HAP-1 (cell line): ENCODE data around the gene IMMP2L.
A peak's percentile ranks its signal among the peaks of the same experiment; 100 is the strongest.

Experiments used
- DNase-seq, 2 experiments: peaks; one replicate each; pipeline ENCODE4 v3.0.0-alpha.2; 2016 to 2020; ENCODE audit warnings: low spot score in 2 of 2
- H3K27me3 ChIP-seq: fragments of 250-450 bp; sonication (Bioruptor Pico); 2 replicates; pipeline ENCODE4 v1.5.1; 2020; ENCODE audit warnings: low read depth, mild to moderate bottlenecking, moderate library complexity
- H3K36me3 ChIP-seq: fragments of 250-450 bp; sonication (Bioruptor Pico); replicated peaks from 2 replicates; pipeline ENCODE4 v1.5.1; 2020; ENCODE audit warnings: mild to moderate bottlenecking
- H3K4me1 ChIP-seq: fragments of 250-450 bp; sonication (Bioruptor Pico); 2 replicates; pipeline ENCODE4 v1.5.1; 2020; ENCODE audit warnings: mild to moderate bottlenecking
- H3K4me3 ChIP-seq: fragments of 250-450 bp; sonication (Bioruptor Pico); 2 replicates; pipeline ENCODE4 v1.5.1; 2020; ENCODE audit warnings: mild to moderate bottlenecking, moderate library complexity
- H3K9me3 ChIP-seq: fragments of 250-450 bp; sonication (Bioruptor Pico); 2 replicates; pipeline ENCODE4 v1.5.1; 2020; ENCODE audit warnings: mild to moderate bottlenecking, moderate library complexity
- in situ Hi-C: fragments of 300-500 bp; cut with MboI; formaldehyde crosslinking; loops from 3 replicates; pipeline ENCODE4 v1.14.3; 2020; ENCODE audit warnings: low sequenced_read_pairs, inconsistent platforms, mixed read lengths

Gene IMMP2L

DNA sequence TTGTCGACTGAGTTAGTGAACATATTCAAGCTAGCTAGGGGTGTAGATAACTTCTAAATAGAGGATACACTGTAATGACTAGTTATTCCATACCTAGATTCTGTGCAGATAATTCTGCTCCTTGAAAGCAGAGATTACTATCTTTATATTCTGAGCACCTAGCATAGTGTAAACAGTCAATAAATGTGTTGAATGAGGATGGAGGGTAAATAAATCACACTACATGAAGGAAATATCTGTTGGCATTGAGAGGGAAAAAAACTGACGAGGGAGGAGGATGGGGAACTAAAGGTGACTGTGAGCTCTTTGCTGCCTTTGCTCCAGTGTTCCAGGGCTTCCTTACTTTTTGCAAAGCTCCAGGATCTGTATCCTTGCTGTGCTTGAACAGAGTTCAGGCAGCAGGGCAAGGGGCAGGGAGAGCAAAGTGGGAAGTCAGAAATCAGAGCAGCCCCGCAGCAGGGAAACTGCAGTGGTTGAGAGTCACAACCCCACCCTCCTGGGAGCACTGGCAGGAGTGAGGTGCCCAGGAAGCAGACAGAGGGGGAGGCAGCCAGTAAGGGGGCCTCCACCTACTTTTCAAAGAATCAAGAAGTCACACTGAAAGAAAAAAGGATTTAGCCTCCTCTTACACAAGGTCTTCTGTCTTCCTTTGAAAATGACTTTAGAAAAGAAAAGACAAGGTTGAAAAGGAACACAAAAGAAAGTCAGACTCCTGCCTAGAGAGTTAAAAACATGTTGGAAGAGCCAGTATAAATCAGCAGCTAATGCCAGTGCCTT, 543.1 kb downstream of the IMMP2L start:
- H3K9me3 ChIP-seq = no peaks in the 10 kb centered on the region
- DNase-seq = peak; percentile 62 to 81
- no peaks in the 10 kb centered on the region for H3K36me3 ChIP-seq
- no peaks in the 10 kb centered on the region for H3K27me3 ChIP-seq
- H3K4me1 ChIP-seq = peaks cover 12% of the 10 kb centered on the region
- in situ Hi-C loops = no loop called here
- H3K4me3 ChIP-seq = no peak overlapping the region

DNA sequence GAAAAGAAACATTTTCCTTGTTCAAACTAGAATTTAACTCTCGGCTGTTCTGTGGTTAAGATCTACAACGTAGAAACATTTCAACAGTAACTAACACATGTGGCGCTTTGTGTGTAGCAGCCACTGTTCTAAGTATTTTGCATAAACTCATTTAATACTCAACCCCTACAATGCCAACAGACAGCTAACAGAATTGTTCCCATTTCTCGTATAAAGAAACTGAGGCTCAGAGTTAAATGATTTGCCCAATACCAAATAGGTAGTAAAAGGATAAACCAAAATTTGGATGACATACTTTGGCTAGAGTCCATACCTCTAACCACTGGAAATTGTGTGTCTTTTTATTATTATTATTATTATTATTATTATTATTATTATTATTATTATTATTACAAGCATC, 543.8 kb downstream of the IMMP2L start:
- H3K36me3 ChIP-seq = no peaks in the 10 kb centered on the region
- no peak for DNase-seq
- H3K9me3 ChIP-seq = no peaks in the 10 kb centered on the region
- no peak overlapping the region for H3K4me3 ChIP-seq
- in situ Hi-C loops = no loop called here
- no peaks in the 10 kb centered on the region for H3K27me3 ChIP-seq
- H3K4me1 ChIP-seq = peaks cover 12% of the 10 kb centered on the region

DNA sequence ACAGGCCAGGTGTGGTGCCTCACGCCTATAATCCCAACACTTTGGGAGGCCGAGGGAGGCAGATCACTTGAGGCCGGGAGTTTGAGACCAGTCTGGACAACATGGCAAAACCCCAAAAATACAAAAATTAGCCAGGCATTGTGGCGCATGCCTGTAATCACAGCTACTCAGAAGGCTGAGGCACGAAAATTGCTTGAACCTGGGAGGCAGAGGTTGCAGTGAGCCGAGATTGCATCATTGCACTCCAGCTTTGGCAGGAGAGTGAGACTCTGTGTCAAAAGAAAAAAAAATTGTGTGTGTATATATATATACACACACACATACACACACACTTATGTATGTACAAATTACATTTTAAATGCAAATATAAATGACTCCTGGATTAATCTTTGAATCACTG, 548.2 kb downstream of the IMMP2L start:
- Histone ChIP-seq H3K36me3 (no peaks in the 10 kb centered on the region), H3K4me1 (peaks cover 10% of the 10 kb centered on the region), H3K27me3 (no peaks in the 10 kb centered on the region), H3K4me3 (no peak overlapping the region), H3K9me3 (no peaks in the 10 kb centered on the region)
- DNase-seq = no peak
- in situ Hi-C loops = no loop called here

DNA sequence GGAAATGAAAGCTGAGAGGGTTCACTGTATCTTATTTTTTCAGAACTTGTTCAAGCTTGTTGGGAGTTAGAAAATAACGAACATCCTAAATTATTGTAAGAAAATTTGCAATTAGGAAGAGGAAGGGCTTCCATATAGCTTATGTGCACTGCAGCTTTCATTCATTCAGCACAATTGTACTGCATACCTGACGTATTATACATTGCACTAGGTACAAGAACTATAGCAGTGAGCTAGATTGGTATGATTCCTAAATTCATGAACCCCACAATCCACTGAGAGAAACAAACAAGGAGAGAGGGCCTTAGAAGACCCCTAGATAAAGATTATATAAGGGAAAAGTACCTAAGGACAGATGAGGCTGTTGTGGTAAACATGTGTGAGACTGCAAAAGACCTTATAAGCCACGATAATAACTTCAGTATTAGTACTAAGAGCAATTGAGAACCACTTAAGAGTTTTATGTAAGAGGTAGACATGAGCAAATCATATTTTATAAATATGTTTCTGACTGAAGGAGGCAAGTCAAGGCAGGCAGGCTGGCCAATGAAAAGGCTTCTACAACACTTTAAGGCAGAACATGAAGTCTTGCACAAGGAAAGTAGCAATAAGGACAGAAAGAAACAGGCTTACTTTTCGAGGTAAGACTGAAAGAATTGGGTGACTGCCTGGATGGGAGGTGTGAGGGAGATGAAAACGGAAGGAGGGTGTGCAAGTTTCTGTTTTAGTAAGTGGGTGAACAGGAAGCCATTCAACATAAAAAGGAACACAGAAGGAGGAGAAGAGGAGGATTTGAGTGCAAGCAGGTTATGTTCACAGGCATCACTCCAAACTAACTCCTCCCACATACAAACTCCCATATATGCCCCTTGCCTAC, 549.3 kb downstream of the IMMP2L start:
- Histone ChIP-seq H3K4me1 (peaks cover 16% of the 10 kb centered on the region), H3K4me3 (no peak overlapping the region), H3K36me3 (no peaks in the 10 kb centered on the region), H3K9me3 (no peaks in the 10 kb centered on the region), H3K27me3 (no peaks in the 10 kb centered on the region)
- in situ Hi-C loops = no loop called here
- no peak for DNase-seq

DNA sequence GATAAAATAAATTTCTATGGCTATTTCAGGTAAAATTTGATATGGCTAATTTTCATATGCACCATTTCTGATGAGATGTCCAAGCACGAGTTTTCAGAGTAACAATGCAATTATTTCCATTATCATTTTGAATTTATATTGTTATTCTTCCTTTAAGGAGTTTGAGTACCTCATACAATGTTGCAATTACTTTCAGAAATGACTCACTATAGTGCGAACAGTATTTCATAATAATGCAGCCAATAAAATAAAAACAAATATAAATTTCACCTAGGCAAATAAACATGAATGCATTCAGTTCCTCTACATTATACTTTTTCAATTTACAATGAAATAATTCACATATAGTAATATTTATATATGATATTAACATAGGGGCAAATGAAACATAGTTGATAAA, 550.1 kb downstream of the IMMP2L start:
- in situ Hi-C loops = no loop called here
- Histone ChIP-seq H3K4me1 (peaks cover 16% of the 10 kb centered on the region), H3K27me3 (no peaks in the 10 kb centered on the region), H3K9me3 (no peaks in the 10 kb centered on the region), H3K4me3 (no peak overlapping the region), H3K36me3 (no peaks in the 10 kb centered on the region)
- no peak for DNase-seq

DNA sequence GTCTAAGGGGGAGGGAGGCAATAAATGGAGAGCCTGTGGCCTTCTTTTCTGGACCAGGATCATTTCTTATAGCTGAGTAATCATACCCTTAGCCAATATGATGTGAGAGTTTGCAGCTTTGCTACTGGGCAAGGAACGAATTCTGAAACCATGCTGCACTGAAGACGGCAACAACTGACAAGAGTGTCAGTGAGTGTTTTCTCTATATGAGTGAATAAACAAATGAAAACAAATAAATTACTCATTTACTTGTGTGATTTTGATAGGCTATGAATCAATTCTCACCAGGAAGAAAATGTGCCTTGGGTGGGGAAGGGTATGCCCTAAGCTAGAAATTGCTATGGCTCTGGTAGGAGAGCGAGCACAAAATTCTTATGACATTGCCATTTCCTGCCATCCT, 550.8 kb downstream of the IMMP2L start:
- H3K9me3 ChIP-seq = no peaks in the 10 kb centered on the region
- H3K27me3 ChIP-seq = no peaks in the 10 kb centered on the region
- in situ Hi-C loops = no loop called here
- peaks cover 16% of the 10 kb centered on the region for H3K4me1 ChIP-seq
- no peak overlapping the region for H3K4me3 ChIP-seq
- H3K36me3 ChIP-seq = no peaks in the 10 kb centered on the region
- DNase-seq = no peak

DNA sequence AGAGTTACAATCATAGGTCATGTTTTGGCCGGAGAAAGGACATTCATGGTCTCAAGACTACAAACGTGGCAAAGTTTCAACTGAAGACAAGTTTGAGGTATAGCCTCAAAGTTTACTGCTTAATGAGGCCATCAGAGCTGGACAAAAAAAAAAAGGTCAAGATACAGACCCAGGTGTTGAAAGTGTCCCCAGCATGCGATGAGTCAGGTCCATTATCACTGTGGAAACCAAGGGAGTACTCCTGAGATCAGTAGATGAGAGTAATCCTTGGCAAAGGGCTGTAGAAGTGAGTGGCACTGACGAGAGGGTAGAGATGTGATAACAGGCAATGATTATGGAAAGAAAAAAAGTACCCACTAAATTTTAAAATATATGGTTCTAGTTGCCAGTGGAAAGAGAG, 551.5 kb downstream of the IMMP2L start:
- no peaks in the 10 kb centered on the region for H3K9me3 ChIP-seq
- peaks cover 23% of the 10 kb centered on the region for H3K4me1 ChIP-seq
- no peaks in the 10 kb centered on the region for H3K36me3 ChIP-seq
- in situ Hi-C loops = no loop called here
- H3K27me3 ChIP-seq = no peaks in the 10 kb centered on the region
- no peak overlapping the region for H3K4me3 ChIP-seq
- no peak for DNase-seq

DNA sequence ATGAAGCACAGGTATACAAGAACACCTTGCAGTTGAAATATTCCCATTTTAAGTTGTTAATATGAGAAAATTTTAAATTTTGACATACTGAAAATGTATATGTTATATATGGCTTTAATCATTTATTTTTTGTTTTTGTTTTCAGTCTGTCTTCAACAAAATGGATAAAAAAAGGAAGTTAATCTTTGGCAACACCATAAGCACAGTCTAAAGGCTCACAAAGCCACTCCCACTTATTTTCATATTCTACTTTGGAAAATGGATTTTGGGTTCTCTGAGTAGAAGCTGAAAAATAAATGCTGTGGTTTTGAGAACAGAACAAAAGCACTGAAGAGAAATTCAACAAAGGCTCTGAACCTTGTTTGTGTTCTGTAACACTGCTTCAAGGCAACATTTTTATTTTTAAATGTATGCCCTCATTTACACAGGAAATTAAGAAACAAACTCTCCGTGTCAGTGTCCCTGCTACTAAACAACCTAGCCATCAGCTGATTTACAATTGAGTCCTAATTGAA, 552.7 kb downstream of the IMMP2L start:
- peaks cover 29% of the 10 kb centered on the region for H3K4me1 ChIP-seq
- H3K36me3 ChIP-seq = no peaks in the 10 kb centered on the region
- DNase-seq = no peak
- H3K9me3 ChIP-seq = no peaks in the 10 kb centered on the region
- no peaks in the 10 kb centered on the region for H3K27me3 ChIP-seq
- in situ Hi-C loops = no loop called here
- no peak overlapping the region for H3K4me3 ChIP-seq

DNA sequence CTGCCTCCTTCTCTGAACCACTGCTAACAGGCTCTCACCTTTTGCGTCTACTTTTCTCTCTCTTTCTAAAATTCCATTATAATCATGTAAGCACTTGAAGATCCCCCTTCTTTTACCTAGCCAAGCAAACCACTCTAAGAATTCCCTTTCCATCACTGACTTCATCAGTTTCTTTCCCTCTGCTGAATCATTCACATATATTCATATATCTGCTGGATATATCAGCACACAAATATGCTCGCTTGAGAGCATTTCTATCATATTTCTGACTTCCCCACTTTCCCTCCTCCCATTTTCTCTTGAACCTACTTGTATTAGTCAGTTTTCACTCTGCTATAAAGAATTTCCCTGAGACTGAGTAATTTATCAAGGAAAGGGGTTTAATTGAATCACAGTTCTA, 555.6 kb downstream of the IMMP2L start:
- H3K4me3 ChIP-seq = no peak overlapping the region
- no peak for DNase-seq
- peaks cover 29% of the 10 kb centered on the region for H3K4me1 ChIP-seq
- H3K36me3 ChIP-seq = no peaks in the 10 kb centered on the region
- H3K27me3 ChIP-seq = no peaks in the 10 kb centered on the region
- in situ Hi-C loops = no loop called here
- H3K9me3 ChIP-seq = no peaks in the 10 kb centered on the region

DNA sequence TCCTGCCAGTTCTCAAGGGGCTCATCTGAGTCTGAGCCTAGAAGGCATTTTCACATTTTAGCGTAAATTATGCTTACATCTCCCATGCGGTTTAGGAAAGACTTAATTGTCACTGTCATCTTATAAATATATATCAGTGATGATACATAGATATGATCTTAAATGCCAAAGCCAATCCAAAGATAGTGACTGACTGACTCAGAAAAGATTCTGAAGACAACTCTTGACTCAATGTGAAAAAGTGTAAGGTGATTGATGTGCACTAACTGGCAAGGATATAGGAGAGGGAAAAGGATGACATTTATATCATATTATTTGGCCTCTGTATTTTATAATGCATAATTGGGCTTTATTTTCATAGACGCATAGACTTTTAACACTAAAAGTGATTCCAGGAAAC, 556.3 kb downstream of the IMMP2L start:
- DNase-seq = no peak
- Histone ChIP-seq H3K4me3 (no peak overlapping the region), H3K36me3 (no peaks in the 10 kb centered on the region), H3K9me3 (no peaks in the 10 kb centered on the region), H3K27me3 (no peaks in the 10 kb centered on the region), H3K4me1 (peaks cover 29% of the 10 kb centered on the region)
- in situ Hi-C loops = no loop called here

DNA sequence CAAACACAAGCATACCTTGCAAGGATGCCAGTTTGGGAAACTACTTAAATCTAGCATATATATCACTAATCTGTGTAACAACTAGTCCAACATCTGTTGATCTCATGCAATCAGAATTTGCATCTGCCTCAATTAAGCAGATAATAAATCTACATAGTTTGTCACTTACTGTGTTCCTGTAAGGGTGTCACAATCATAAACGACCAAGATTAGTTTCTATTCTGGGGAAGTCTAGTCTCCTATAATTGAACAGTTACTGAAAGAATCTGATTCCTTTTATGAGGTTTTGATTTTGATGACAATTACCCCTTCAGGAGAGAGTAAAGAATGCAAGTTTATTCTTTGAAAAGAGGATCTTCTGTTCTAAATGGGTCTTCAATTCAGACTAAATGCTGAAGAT, 556.8 kb downstream of the IMMP2L start:
- in situ Hi-C loops = no loop called here
- Histone ChIP-seq H3K9me3 (no peaks in the 10 kb centered on the region), H3K36me3 (no peaks in the 10 kb centered on the region), H3K4me1 (peaks cover 29% of the 10 kb centered on the region), H3K27me3 (no peaks in the 10 kb centered on the region), H3K4me3 (no peak overlapping the region)
- DNase-seq = peak in 1 of 2 experiments; percentile 47

DNA sequence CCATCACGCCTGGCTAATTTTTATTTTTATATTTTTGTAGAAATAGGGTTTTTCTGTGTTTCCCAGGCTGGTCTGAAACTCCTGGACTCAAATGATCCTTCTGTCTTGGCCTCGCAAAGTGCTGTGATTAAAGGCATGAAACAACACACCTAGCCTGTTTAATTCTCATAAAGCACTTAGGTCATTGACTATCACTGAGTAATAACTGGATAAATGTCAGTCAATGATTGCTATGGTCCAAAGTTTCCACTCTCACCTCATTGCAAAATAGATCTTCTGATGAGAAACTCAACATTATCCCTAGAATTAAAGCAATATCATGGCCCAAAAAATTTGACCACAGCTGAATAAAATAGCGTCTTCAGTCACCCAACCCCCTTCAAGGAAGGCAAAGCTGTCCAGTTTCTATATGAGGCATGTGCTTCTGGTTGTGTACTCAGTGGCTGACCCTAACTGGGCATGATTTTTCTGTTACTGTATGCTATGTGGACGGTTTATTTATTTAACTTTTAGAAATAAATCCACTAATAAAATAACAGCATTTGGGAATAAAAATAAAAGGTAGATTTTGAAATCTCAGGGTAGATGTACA, 557.9 kb downstream of the IMMP2L start:
- H3K36me3 ChIP-seq = no peaks in the 10 kb centered on the region
- in situ Hi-C loops = no loop called here

DNA sequence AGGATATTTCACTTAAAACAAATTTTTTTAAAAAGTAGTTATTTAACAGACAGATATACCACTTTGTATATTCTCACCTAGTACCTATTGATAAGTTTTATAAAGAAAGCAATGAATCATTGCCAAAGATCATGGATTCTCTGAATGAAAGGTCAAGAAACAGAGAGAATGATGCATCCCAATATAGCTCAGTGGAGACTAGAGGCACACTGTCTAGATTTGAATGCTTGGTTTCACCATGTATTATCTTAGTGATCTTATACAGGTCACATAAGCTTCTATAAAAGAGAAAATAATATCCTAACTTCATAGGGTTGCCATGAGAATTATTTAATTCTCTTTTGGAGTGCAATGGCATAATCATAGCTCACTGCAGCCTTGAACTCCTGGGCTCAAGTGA, 558.4 kb downstream of the IMMP2L start:
- Histone ChIP-seq H3K36me3 (no peaks in the 10 kb centered on the region), H3K4me3 (no peak overlapping the region), H3K9me3 (no peaks in the 10 kb centered on the region), H3K27me3 (no peaks in the 10 kb centered on the region), H3K4me1 (peaks cover 21% of the 10 kb centered on the region)
- in situ Hi-C loops = no loop called here
- DNase-seq = no peak

More for the DNA sequence above, 557.9 kb downstream of the IMMP2L start:
- Histone ChIP-seq H3K4me1 (peaks cover 26% of the 10 kb centered on the region), H3K4me3 (no peak overlapping the region), H3K27me3 (no peaks in the 10 kb centered on the region), H3K9me3 (no peaks in the 10 kb centered on the region)
- no peak for DNase-seq
